ENCODE results near the gene ATP4B. TPM values are rescaled to one million over a fixed set of nuclear protein-coding genes. Genes with fewer than 3 reads are reported as not detected.

ATP4B gene
- total RNA-seq, 1 experiment from 2014 or later = not detected

DNA sequence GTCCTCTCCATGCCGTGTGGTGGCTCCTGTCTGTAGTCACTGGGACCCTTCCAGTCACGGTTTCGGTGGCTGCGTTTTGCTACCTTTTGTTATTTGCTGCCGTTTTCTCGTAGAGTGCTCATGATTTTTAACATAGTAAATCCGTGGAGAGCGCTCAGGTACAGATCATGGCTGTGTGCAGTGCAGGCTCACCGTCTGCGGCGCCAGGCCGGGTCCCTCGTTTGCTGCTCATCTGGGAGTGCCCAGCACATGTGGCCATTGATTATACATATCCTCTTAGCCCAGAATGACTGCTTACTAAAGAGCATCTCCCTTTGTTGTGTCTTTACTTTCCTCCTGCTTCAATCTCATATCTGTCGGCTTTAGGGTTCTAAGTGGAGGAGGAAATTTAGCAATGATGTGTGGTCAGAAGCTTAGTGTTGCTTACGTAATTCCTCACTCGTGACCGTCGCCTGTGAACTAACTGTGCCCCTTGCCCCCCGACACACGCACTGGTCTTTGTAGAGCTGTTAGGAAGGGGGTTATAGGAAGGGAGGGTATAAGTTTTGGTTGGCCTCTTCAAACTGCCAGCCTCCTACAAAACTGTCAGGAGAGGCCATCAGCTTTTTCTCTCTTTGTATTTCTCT lies 41.6 kb downstream of the ATP4B start:
- no TSS peak for BruUV-seq (replicated peaks)
- Mint-ChIP-seq H3K27me3 (ENCODE audit: insufficient read depth, unreplicated experiment) (no peaks in the 10 kb centered on the region), H3K36me3 (ENCODE audit: insufficient read depth, unreplicated experiment) (peaks cover 49% of the 10 kb centered on the region), H3K27ac (ENCODE audit: unreplicated experiment) (no peak overlapping the region), H3K4me1 (ENCODE audit: low read depth, unreplicated experiment) (no peaks in the 10 kb centered on the region), H3K4me3 (ENCODE audit: unreplicated experiment) (no peak overlapping the region), H3K9me3 (ENCODE audit: unreplicated experiment) (no peaks in the 10 kb centered on the region)
- TF ChIP-seq CTCF (IDR thresholded peaks at IDR 0.05; ENCODE audit: insufficient read depth in 1 of 2, low read depth in 1 of 2, low read length in 1 of 2, severe bottlenecking in 1 of 2, unreplicated experiment in 1 of 2) = no peak
- no peaks in the 10 kb centered on the region for H3K9me3 ChIP-seq
- no peaks in the 10 kb centered on the region; the same call in 1 of the 2 replicates for H3K36me3 ChIP-seq (ENCODE audit: control insufficient read depth, insufficient read depth, low read length)
- ChIA-PET POLR2A (no interaction called here), CTCF (interaction anchor here (0.6 kb wide), 1 partner anchor 22 kb away, joined by 5 read pairs; no protein-coding TSS in a partner anchor)
- no peak overlapping the region for H3K4me3 ChIP-seq (ENCODE audit: low read depth, low read length)
- H3K27me3 ChIP-seq (replicated peaks; ENCODE audit: control insufficient read depth, insufficient read depth, low read length) = no peaks in the 10 kb centered on the region
- DNase-seq = no peak
- intact Hi-C loops (cut with micrococcal nuclease; ENCODE audit: unreplicated experiment) = no loop called here
- H3K4me1 ChIP-seq = no peaks in the 10 kb centered on the region

DNA sequence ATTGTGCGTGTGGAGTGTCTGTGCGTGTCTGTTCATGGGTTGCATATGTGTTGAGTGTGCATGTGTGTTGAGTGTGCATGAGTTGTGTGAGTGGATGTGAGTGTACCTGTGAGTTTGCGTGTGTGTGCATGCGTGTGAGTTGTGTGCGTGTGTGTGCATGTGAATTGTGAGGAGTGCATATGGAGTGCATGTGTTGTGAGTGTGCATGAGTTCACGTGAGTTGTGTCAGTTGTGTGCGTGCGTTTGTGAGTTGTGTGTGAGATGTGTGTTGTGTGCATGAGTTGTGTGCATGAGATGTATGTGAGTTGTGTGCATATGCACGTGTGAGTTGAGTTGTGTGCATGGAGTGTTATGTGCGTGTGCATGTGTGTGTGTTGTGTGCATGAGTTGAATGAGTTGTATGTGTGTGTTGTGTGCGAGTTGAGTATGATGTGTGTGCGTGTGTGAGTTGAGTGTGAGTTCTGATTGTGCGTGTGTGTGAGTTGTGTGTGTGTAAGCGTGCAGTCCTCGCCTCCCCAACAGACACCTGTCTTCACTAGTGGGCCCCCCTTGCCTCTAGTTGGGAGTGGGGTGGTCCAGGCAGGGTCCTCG lies 44.1 kb downstream of the ATP4B start:
- DNase-seq = no peak
- Mint-ChIP-seq H3K27me3 (ENCODE audit: insufficient read depth, unreplicated experiment) (no peaks in the 10 kb centered on the region), H3K36me3 (ENCODE audit: insufficient read depth, unreplicated experiment) (peaks cover 53% of the 10 kb centered on the region), H3K4me1 (ENCODE audit: low read depth, unreplicated experiment) (no peaks in the 10 kb centered on the region), H3K9me3 (ENCODE audit: unreplicated experiment) (no peaks in the 10 kb centered on the region), H3K4me3 (ENCODE audit: unreplicated experiment) (no peak overlapping the region), H3K27ac (ENCODE audit: unreplicated experiment) (no peak overlapping the region)
- ChIA-PET CTCF (no interaction called here), POLR2A (no interaction called here)
- TF ChIP-seq CTCF (IDR thresholded peaks at IDR 0.05; ENCODE audit: insufficient read depth in 1 of 2, low read depth in 1 of 2, low read length in 1 of 2, severe bottlenecking in 1 of 2, unreplicated experiment in 1 of 2) = no peak
- intact Hi-C loops (cut with micrococcal nuclease; ENCODE audit: unreplicated experiment) = no loop called here
- Histone ChIP-seq H3K36me3 (ENCODE audit: control insufficient read depth, insufficient read depth, low read length) (peaks cover 3% of the 10 kb centered on the region; the same call in 1 of the 2 replicates), H3K4me3 (ENCODE audit: low read depth, low read length) (no peak overlapping the region), H3K9me3 (no peaks in the 10 kb centered on the region), H3K4me1 (no peaks in the 10 kb centered on the region), H3K27me3 (replicated peaks; ENCODE audit: control insufficient read depth, insufficient read depth, low read length) (no peaks in the 10 kb centered on the region)
- BruUV-seq (replicated peaks) = TSS peak; percentile 9

- H3K36me3 ChIP-seq (ENCODE audit: control insufficient read depth, insufficient read depth, low read length) = peaks cover 8% of the 10 kb centered on the region
- no TSS peak for BruUV-seq (replicated peaks)
- ChIA-PET POLR2A (no interaction called here), CTCF (no interaction called here)
- TF ChIP-seq CTCF (IDR thresholded peaks at IDR 0.05; ENCODE audit: insufficient read depth in 1 of 2, low read depth in 1 of 2, low read length in 1 of 2, severe bottlenecking in 1 of 2, unreplicated experiment in 1 of 2) = no peak
- H3K27me3 Mint-ChIP-seq (ENCODE audit: insufficient read depth, unreplicated experiment) = no peaks in the 10 kb centered on the region
- DNase-seq = no peak
- no peaks in the 10 kb centered on the region for H3K4me1 Mint-ChIP-seq (ENCODE audit: low read depth, unreplicated experiment)
- no peak overlapping the region for H3K4me3 Mint-ChIP-seq (ENCODE audit: unreplicated experiment)
- H3K9me3 Mint-ChIP-seq (ENCODE audit: unreplicated experiment) = no peaks in the 10 kb centered on the region
- H3K27me3 ChIP-seq (replicated peaks; ENCODE audit: control insufficient read depth, insufficient read depth, low read length) = no peaks in the 10 kb centered on the region
- no peak overlapping the region for H3K4me3 ChIP-seq (ENCODE audit: low read depth, low read length)
- H3K36me3 Mint-ChIP-seq (ENCODE audit: insufficient read depth, unreplicated experiment) = peaks cover 55% of the 10 kb centered on the region
- intact Hi-C loops (cut with micrococcal nuclease; ENCODE audit: unreplicated experiment) = no loop called here
- H3K27ac Mint-ChIP-seq (ENCODE audit: unreplicated experiment) = no peak overlapping the region
- no peaks in the 10 kb centered on the region for H3K9me3 ChIP-seq
- no peaks in the 10 kb centered on the region for H3K4me1 ChIP-seq
These were observed 45.4 kb downstream of the ATP4B start for GRCh38 chr13:113612607-113613006.

Data from Caco-2 (cell line).